ENCODE measurements around the gene TTF2. TPM values are rescaled to one million over a fixed set of nuclear protein-coding genes. Genes with fewer than 3 reads are reported as not detected.

TTF2 gene
- total and polyA plus RNA-seq, 2 of the 8 experiments (the other 6 are each of a cell fraction or from before 2014, with no cell fraction given): 16.9 to 89.6 TPM

DNA sequence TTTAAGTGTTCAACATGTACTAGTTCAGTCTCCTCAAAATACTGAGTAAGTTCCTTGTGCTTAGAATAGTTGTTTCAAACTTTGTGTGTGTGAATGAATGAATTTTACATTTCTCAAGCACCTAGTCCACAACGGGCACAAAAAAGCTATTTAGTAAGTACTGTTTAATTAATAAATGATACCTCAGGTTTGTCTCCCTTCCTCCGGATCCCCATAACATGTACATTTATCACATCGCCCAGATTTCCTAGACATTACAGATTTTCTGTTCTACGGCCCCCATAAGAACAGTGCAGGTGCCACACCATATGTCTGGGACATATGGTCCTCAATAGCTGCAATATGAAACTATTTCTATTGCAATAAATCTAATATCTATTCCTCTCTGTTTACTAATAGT lies 1.3 kb upstream of the TTF2 start:
- no peak overlapping the region for H2AK5ac ChIP-seq (ENCODE audit: low read depth, low read length)
- CTCF ChIA-PET (ENCODE audit: partially characterized antibody): interaction anchor here (1.7 kb wide), 1 partner anchor 14 kb away, joined by 4 read pairs; no protein-coding TSS in a partner anchor
- H3K4me3 ChIP-seq (ENCODE audit: extremely low read depth in 1 of 4, insufficient read depth in 2 of 4, low read depth in 3 of 4, low read length in 4 of 4): peak overlapping the region; percentile 77 to 93 (median 90)
- H2BK15ac ChIP-seq (ENCODE audit: low read length): no peak overlapping the region
- peaks cover 0 to 17% of the 10 kb centered on the region in 2 experiments; a peak in 2 of 4 replicates for H3K79me2 ChIP-seq (ENCODE audit: control insufficient read depth in 1 of 2, insufficient read depth in 2 of 2, low read length in 2 of 2)
- DNase-seq (ENCODE audit: low read depth in 1 of 2, low spot score in 2 of 2): no peak
- no peak overlapping the region for H4K91ac ChIP-seq (replicated peaks; ENCODE audit: insufficient read length, low read length)
- H3K23me2 ChIP-seq (ENCODE audit: low read depth, low read length): peaks cover 3% of the 10 kb centered on the region; the same call in 1 of the 2 replicates
- H3K4me1 ChIP-seq (replicated peaks in 1 of 4; ENCODE audit: control insufficient read depth in 3 of 4, insufficient read depth in 4 of 4, low read length in 3 of 4): peaks cover 0 to 3% (median 1%) of the 10 kb centered on the region in 4 experiments; a peak in 1 of 7 replicates
- peaks cover 5 to 13% (median 10%) of the 10 kb centered on the region in 4 experiments; a peak in 6 of 8 replicates for H3K36me3 ChIP-seq (ENCODE audit: control insufficient read depth in 2 of 4, insufficient read depth in 4 of 4, low read length in 3 of 4)
- H3K27me3 ChIP-seq (replicated peaks in 1 of 4; ENCODE audit: control insufficient read depth in 3 of 4, extremely low read depth in 1 of 4, insufficient read depth in 3 of 4, low read length in 3 of 4): no peaks in the 10 kb centered on the region
- WGBS, 2 experiments (ENCODE audit: extremely low coverage in 1 of 2, insufficient coverage in 1 of 2, insufficient read length in 1 of 2, insufficient replicate concordance in 2 of 2, low coverage in 1 of 2, low lambda C conversion rate in 2 of 2, missing lambda C conversion rate in 1 of 2): 51% methylated on average over 4 of the region's 4 CpGs; no CpG with 5 or more reads in 1 of the 2 experiments
- H2BK5ac ChIP-seq (ENCODE audit: low read depth, low read length): no peak overlapping the region
- no peak overlapping the region for H4K8ac ChIP-seq (ENCODE audit: extremely low read depth, insufficient read depth, low read length)
- FAIRE-seq: no peak
- H4K5ac ChIP-seq (ENCODE audit: insufficient read length, low read depth, low read length): no peak overlapping the region
- H2BK20ac ChIP-seq (ENCODE audit: low read length): no peak overlapping the region
- H3K14ac ChIP-seq (ENCODE audit: insufficient read length): no peak overlapping the region
- H3K4me2 ChIP-seq (ENCODE audit: insufficient read depth in 1 of 2, low read depth in 2 of 2, low read length in 2 of 2): peak overlapping the region; percentile 81 to 88
- peak overlapping the region in 2 of 4 experiments; percentile 43 to 95; a peak in 3 of 7 replicates for H3K9ac ChIP-seq (replicated peaks in 1 of 4; ENCODE audit: extremely low read depth in 1 of 4, low read depth in 3 of 4, low read length in 3 of 4)
- no peak overlapping the region for H3K56ac ChIP-seq (replicated peaks; ENCODE audit: insufficient read length, low read depth, low read length)
- H3K79me1 ChIP-seq (ENCODE audit: low read depth, low read length): peaks cover 2% of the 10 kb centered on the region; the same call in 1 of the 2 replicates
- no peak overlapping the region for H2AFZ ChIP-seq (ENCODE audit: low read length)
- no peak overlapping the region for H2BK120ac ChIP-seq (replicated peaks; ENCODE audit: low read depth, low read length)
- no peak overlapping the region for H2BK12ac ChIP-seq (ENCODE audit: low read depth, low read length)
- no peaks in the 10 kb centered on the region for H3K9me3 ChIP-seq (ENCODE audit: insufficient read depth in 2 of 2, low read depth in 1 of 2, low read length in 1 of 2)
- H3K4ac ChIP-seq (replicated peaks; ENCODE audit: insufficient read length, low read depth, low read length): no peak overlapping the region
- H3K23ac ChIP-seq (ENCODE audit: insufficient read length): no peak overlapping the region
- POLR2A ChIA-PET (ENCODE audit: partially characterized antibody): interaction anchor here (1.4 to 3.4 kb wide), 4 partner anchors 10 to 134 kb away, joined by 4 to 19 read pairs (median 12); partner anchors contain the start of gene TRIM45
- peaks cover 0 to 1% of the 10 kb centered on the region in 2 experiments for H4K20me1 ChIP-seq (replicated peaks in 1 of 2; ENCODE audit: control insufficient read depth in 1 of 2, insufficient read depth in 2 of 2, low read length in 2 of 2)
- no peak overlapping the region; the same call in 1 of the 2 replicates for H3K27ac ChIP-seq (ENCODE audit: low read depth, low read length)
- H3K18ac ChIP-seq (ENCODE audit: extremely low read depth, low read length): no peak overlapping the region
- TF ChIP-seq POLR2AphosphoS5 (IDR thresholded peaks at IDR 0.05; ENCODE audit: low read depth, low read length) (no peak), CTCF (IDR thresholded peaks at IDR 0.05; ENCODE audit: control extremely low read depth in 1 of 3, insufficient read depth in 1 of 3, low read depth in 1 of 3, low read length in 3 of 3) (no peak), CBX8 (IDR thresholded peaks at IDR 0.05; ENCODE audit: borderline replicate concordance, low read depth, low read length) (no peak), SP2 (IDR thresholded peaks at IDR 0.05; ENCODE audit: low read length) (no peak), EP300 (IDR thresholded peaks at IDR 0.05; ENCODE audit: borderline replicate concordance in 1 of 2, low read depth in 2 of 2, low read length in 2 of 2) (no peak), RAD21 (IDR thresholded peaks at IDR 0.05 in 1 of 2, conservative IDR thresholded peaks at IDR 0.05 in 1 of 2; ENCODE audit: low read depth in 2 of 2, low read length in 2 of 2) (no peak), KDM5A (IDR thresholded peaks at IDR 0.05; ENCODE audit: low read length) (no peak), CTBP2 (IDR thresholded peaks at IDR 0.05; ENCODE audit: borderline replicate concordance, insufficient read depth, insufficient read length, low read length) (no peak), PHF8 (conservative IDR thresholded peaks at IDR 0.05; ENCODE audit: low read depth, low read length) (no peak), TCF12 (IDR thresholded peaks at IDR 0.05; ENCODE audit: low read depth, low read length) (no peak)
